Measurements from ENCODE around the gene VOPP1. TPM values are rescaled to one million over a fixed set of nuclear protein-coding genes. Genes with fewer than 3 reads are reported as not detected.
A peak's percentile ranks its signal among the peaks of the same experiment; 100 is the strongest.

VOPP1 gene
- total and polyA plus RNA-seq, 11 donors, result 9.9 to 58.0 (median 22.9) TPM

DNA sequence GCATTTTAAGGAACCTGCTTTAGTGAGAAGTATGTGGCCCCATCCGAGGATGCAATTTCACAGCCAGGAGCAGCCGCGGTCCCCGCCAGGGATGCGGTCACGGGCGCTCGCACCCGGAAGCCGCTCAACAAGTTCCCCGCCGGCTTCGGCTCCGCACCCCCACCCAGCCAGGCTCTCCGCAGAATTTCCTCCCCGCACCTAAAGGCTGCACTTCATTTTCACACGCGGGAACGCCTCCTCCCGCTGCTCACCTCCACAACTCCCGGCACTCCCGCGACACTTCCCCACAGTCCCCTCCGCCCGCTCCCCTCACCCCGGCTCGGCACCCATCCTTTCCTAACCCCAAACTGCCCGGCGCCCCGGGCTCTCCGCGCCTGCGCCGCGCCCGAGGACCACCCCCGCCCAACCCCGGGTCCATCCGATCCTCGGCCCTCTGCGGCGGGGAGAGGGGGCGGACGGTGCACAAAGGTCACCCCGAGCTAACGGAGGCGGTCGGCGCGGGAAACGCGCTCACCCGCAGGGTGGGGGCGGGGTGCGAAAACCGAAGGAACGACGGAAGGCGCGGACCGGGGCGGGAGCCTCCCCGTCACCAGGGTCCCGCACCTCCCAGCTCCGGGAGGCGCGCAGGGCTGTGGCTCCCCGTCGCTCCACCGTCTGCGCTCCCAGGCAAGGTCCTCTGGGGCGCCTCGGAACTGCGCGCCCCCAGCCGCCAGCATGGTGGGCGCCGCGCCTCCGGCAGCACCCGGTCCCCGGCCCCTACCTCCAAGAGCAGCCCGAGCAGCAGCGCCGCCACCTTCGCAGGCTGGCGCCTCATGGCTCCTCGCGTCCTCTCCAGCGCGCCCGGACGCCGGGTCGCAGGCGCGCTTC is 558 bp downstream of the VOPP1 start:
- peaks cover 6 to 70% (median 48%) of the 10 kb centered on the region in 12 donors for H3K4me1 ChIP-seq
- intact Hi-C loops (cut with DNase I), result loop anchor here in 3 of 10 donors (2.0 to 10.0 kb wide), 4 partner anchors 19 to 393 kb away; partner anchors contain the start of genes NIPSNAP2 (in 2 of the 3) and LANCL2 (in 1 of the 3)
- 0 to 1% (median 1%) methylated on average over 44 to 92 of the region's 97 CpGs for WGBS, 4 donors

DNA sequence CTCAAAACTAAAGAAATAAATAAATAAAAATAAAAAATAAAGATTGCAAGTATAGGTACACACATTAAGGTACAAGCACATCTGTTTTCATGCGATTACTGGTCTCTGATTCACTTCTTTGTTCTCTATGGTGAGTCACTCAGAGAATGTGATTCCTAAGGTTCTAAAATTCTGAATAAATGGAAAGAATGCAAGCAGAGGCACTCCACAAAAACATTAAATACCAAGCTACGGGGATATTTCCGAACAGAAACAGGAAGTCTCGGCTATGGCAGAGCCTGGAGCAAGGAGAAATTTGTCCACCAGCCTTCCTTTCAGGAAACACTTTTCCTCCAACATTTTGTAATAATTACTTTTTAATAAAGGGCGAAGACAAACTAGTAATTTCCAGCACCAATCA is 1.4 kb downstream of the VOPP1 start:
- TF ChIP-seq, protein P1, sequence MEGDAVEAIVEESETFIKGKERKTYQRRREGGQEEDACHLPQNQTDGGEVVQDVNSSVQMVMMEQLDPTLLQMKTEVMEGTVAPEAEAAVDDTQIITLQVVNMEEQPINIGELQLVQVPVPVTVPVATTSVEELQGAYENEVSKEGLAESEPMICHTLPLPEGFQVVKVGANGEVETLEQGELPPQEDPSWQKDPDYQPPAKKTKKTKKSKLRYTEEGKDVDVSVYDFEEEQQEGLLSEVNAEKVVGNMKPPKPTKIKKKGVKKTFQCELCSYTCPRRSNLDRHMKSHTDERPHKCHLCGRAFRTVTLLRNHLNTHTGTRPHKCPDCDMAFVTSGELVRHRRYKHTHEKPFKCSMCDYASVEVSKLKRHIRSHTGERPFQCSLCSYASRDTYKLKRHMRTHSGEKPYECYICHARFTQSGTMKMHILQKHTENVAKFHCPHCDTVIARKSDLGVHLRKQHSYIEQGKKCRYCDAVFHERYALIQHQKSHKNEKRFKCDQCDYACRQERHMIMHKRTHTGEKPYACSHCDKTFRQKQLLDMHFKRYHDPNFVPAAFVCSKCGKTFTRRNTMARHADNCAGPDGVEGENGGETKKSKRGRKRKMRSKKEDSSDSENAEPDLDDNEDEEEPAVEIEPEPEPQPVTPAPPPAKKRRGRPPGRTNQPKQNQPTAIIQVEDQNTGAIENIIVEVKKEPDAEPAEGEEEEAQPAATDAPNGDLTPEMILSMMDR (IDR thresholded peaks at IDR 0.05), result no peak
- TF ChIP-seq POLR2A (IDR thresholded peaks at IDR 0.05), result peak in 1 of 2 donors; percentile 6
- Histone ChIP-seq H3K4me3 (peak overlapping the region; percentile 80 to 99 (median 97)), H3K27me3 (no peaks in the 10 kb centered on the region), H3K27ac (peak overlapping the region in 11 of 12 donors; percentile 75 to 96 (median 86)), H3K4me1 (peaks cover 6 to 77% (median 48%) of the 10 kb centered on the region in 12 donors), H3K36me3 (no peaks in the 10 kb centered on the region), H3K9me3 (no peaks in the 10 kb centered on the region)
- intact Hi-C loops (cut with DNase I), result loop anchor here in 3 of 10 donors (2.0 to 10.0 kb wide), 4 partner anchors 18 to 394 kb away; partner anchors contain the start of genes NIPSNAP2 (in 2 of the 3) and LANCL2 (in 1 of the 3)
- DNase-seq (no peak), ATAC-seq (no peak)
- WGBS, 4 donors, result 31 to 44% (median 35%) methylated on average over 5 of the region's 5 CpGs

More for the DNA sequence above, 558 bp downstream of the VOPP1 start:
- Histone ChIP-seq H3K27ac (peak overlapping the region; percentile 64 to 96 (median 86)), H3K36me3 (no peaks in the 10 kb centered on the region), H3K4me3 (peak overlapping the region; percentile 80 to 99 (median 97)), H3K9me3 (no peaks in the 10 kb centered on the region), H3K27me3 (no peaks in the 10 kb centered on the region)
- ATAC-seq (peak in 3 of 4 donors; percentile 41 to 64 (median 53)), DNase-seq (peak; percentile 35 to 84 (median 61))
- no peak for TF ChIP-seq POLR2A (IDR thresholded peaks at IDR 0.05)
- TF ChIP-seq, protein P1 (IDR thresholded peaks at IDR 0.05), result peak in 2 of 12 donors; percentile 8 to 11

GRCh38 chr7:55570218-55570873 is 2.0 kb downstream of the VOPP1 start:
- 83 to 89% (median 88%) methylated on average over 18 of the region's 18 CpGs for WGBS, 4 donors
- Histone ChIP-seq H3K9me3 (no peaks in the 10 kb centered on the region), H3K4me3 (peak overlapping the region in 9 of 12 donors; percentile 1 to 99 (median 97)), H3K27me3 (no peaks in the 10 kb centered on the region), H3K36me3 (no peaks in the 10 kb centered on the region), H3K27ac (peak overlapping the region in 6 of 12 donors; percentile 85 to 96 (median 88)), H3K4me1 (peaks cover 6 to 83% (median 48%) of the 10 kb centered on the region in 12 donors)
- TF ChIP-seq, protein P1 (IDR thresholded peaks at IDR 0.05), result no peak
- TF ChIP-seq POLR2A (IDR thresholded peaks at IDR 0.05), result no peak
- ATAC-seq, result no peak
- no peak for DNase-seq
- intact Hi-C loops (cut with DNase I), result loop anchor here in 3 of 10 donors (2.0 to 10.0 kb wide), 4 partner anchors 18 to 394 kb away; partner anchors contain the start of genes NIPSNAP2 (in 2 of the 3) and LANCL2 (in 1 of the 3)
